ENCODE results near the gene ATP5MG. TPM values are rescaled to one million over a fixed set of nuclear protein-coding genes. Genes with fewer than 3 reads are reported as not detected.
A peak's percentile ranks its signal among the peaks of the same experiment; 100 is the strongest.
"Not testable (repeated sequence)": the region's sequence is repeated elsewhere in the genome, so short reads cannot be mapped to it uniquely, and the experiment has no call there.

The ATP5MG gene
- polyA plus RNA-seq, 1 experiment = 423 TPM

- no peak for DNase-seq (ENCODE audit: low read depth, low spot score)
- H3K4me3 ChIP-seq (ENCODE audit: low read depth, low read length) = no peak overlapping the region
- H3K27me3 ChIP-seq (ENCODE audit: control insufficient read depth, insufficient read depth, low read length) = no peaks in the 10 kb centered on the region
- POLR2A ChIA-PET = no interaction called here
- no peaks in the 10 kb centered on the region for H3K9me3 ChIP-seq (ENCODE audit: control insufficient read depth, insufficient read depth, low read length)
- no peak for TF ChIP-seq CTCF (IDR thresholded peaks at IDR 0.05; ENCODE audit: low read depth, low read length)
- H3K27ac ChIP-seq (ENCODE audit: low read depth, low read length) = no peak overlapping the region
- CTCF ChIA-PET = no interaction called here
Measured at GRCh38 chr11:118383657-118384056, 17.7 kb upstream of the ATP5MG start.

- H3K27ac ChIP-seq (ENCODE audit: low read depth, low read length) = no peak overlapping the region
- CTCF ChIA-PET = interaction anchor here (4.2 kb wide), 1 partner anchor 92 kb away, joined by 16 read pairs; no protein-coding TSS in a partner anchor
- TF ChIP-seq CTCF (IDR thresholded peaks at IDR 0.05; ENCODE audit: low read depth, low read length) = no peak
- POLR2A ChIA-PET = no interaction called here
- no peaks in the 10 kb centered on the region for H3K9me3 ChIP-seq (ENCODE audit: control insufficient read depth, insufficient read depth, low read length)
- no peak overlapping the region for H3K4me3 ChIP-seq (ENCODE audit: low read depth, low read length)
- no peak for DNase-seq (ENCODE audit: low read depth, low spot score)
- H3K27me3 ChIP-seq (ENCODE audit: control insufficient read depth, insufficient read depth, low read length) = no peaks in the 10 kb centered on the region
Measured at GRCh38 chr11:118396097-118396501, 5.3 kb upstream of the ATP5MG start.

GRCh38 chr11:118397448-118397847 lies 4.0 kb upstream of the ATP5MG start:
- H3K27me3 ChIP-seq (ENCODE audit: control insufficient read depth, insufficient read depth, low read length) = no peaks in the 10 kb centered on the region
- ChIA-PET POLR2A (no interaction called here), CTCF (interaction anchor here (0.6 to 4.2 kb wide), 3 partner anchors 91 to 675 kb away, joined by 3 to 16 read pairs (median 3); no protein-coding TSS in a partner anchor)
- no peak for DNase-seq (ENCODE audit: low read depth, low spot score)
- no peak overlapping the region for H3K4me3 ChIP-seq (ENCODE audit: low read depth, low read length)
- H3K27ac ChIP-seq (ENCODE audit: low read depth, low read length) = no peak overlapping the region
- H3K9me3 ChIP-seq (ENCODE audit: control insufficient read depth, insufficient read depth, low read length) = no peaks in the 10 kb centered on the region
- TF ChIP-seq CTCF (IDR thresholded peaks at IDR 0.05; ENCODE audit: low read depth, low read length) = no peak

GRCh38 chr11:118398791-118399559 lies 2.4 kb upstream of the ATP5MG start:
- no peak for DNase-seq (ENCODE audit: low read depth, low spot score)
- no peaks in the 10 kb centered on the region for H3K9me3 ChIP-seq (ENCODE audit: control insufficient read depth, insufficient read depth, low read length)
- no peak for TF ChIP-seq CTCF (IDR thresholded peaks at IDR 0.05; ENCODE audit: low read depth, low read length)
- no peak overlapping the region for H3K27ac ChIP-seq (ENCODE audit: low read depth, low read length)
- H3K27me3 ChIP-seq (ENCODE audit: control insufficient read depth, insufficient read depth, low read length) = no peaks in the 10 kb centered on the region
- no peak overlapping the region for H3K4me3 ChIP-seq (ENCODE audit: low read depth, low read length)
- CTCF ChIA-PET = interaction anchor here (4.2 kb wide), 1 partner anchor 89 kb away, joined by 16 read pairs; no protein-coding TSS in a partner anchor
- POLR2A ChIA-PET = no interaction called here

GRCh38 chr11:118401880-118402590 lies 629 bp downstream of the ATP5MG start:
- TF ChIP-seq CTCF (IDR thresholded peaks at IDR 0.05; ENCODE audit: low read depth, low read length) = no peak
- no peaks in the 10 kb centered on the region for H3K9me3 ChIP-seq (ENCODE audit: control insufficient read depth, insufficient read depth, low read length)
- ChIA-PET POLR2A (interaction anchor here (0.7 to 1.2 kb wide), 5 partner anchors 14 to 719 kb away, joined by 4 to 24 read pairs (median 6); partner anchors contain the start of genes HINFP and KMT2A), CTCF (interaction anchor here (0.5 to 1.1 kb wide), 3 partner anchors 86 to 629 kb away, joined by 3 to 6 read pairs (median 6); no protein-coding TSS in a partner anchor)
- DNase-seq (ENCODE audit: low read depth, low spot score) = peak; percentile 74
- H3K27me3 ChIP-seq (ENCODE audit: control insufficient read depth, insufficient read depth, low read length) = no peaks in the 10 kb centered on the region
- peak overlapping the region; percentile 92 for H3K4me3 ChIP-seq (ENCODE audit: low read depth, low read length)
- H3K27ac ChIP-seq (ENCODE audit: low read depth, low read length) = peak overlapping the region; percentile 94

- ChIA-PET CTCF (interaction anchor here (0.5 to 1.0 kb wide), 2 partner anchors 87 to 629 kb away, joined by 3 to 6 read pairs; no protein-coding TSS in a partner anchor), POLR2A (interaction anchor here (0.6 to 1.2 kb wide), 7 partner anchors 11 to 775 kb away, joined by 3 to 24 read pairs (median 4); partner anchors contain the start of genes HINFP and KMT2A)
- Histone ChIP-seq H3K4me3 (ENCODE audit: low read depth, low read length) (peak overlapping the region; percentile 92), H3K27ac (ENCODE audit: low read depth, low read length) (peak overlapping the region; percentile 71)
- not testable (repeated sequence) for H3K27me3 ChIP-seq (ENCODE audit: control insufficient read depth, insufficient read depth, low read length); DNase-seq (ENCODE audit: low read depth, low spot score); H3K9me3 ChIP-seq (ENCODE audit: control insufficient read depth, insufficient read depth, low read length)
Measured at GRCh38 chr11:118402594-118402993, 1.2 kb downstream of the ATP5MG start.

All from AG04450 (cell line).